Fibroblast of lung (primary cell): ENCODE measurements around the gene AKR1B15.

Experiments
- CTCF ChIP-seq, 2 donors: IDR thresholded peaks in 1 of 2; conservative IDR thresholded peaks in 1 of 2; 1 replicate in 1 of 2; 2 replicates in 1 of 2; pipeline ENCODE4 v1.5.1; 2011 to 2012; ENCODE audit warnings: low read length in 2 of 2, control low read depth in 1 of 2, inconsistent platforms in 1 of 2, low read depth in 1 of 2, mild to moderate bottlenecking in 1 of 2
- EZH2 ChIP-seq: IDR thresholded peaks from 2 replicates; pipeline ENCODE4 v1.5.1; 2012; ENCODE audit warnings: low read length, control low read depth, mild to moderate bottlenecking; ENCODE audit errors: missing control alignments

GRCh38 chr7:134534633-134535032, 14.3 kb upstream of the AKR1B15 start:
- no peak for TF ChIP-seq CTCF (conservative IDR thresholded peaks at IDR 0.05 in 1 of 2, IDR thresholded peaks at IDR 0.05 in 1 of 2; ENCODE audit: low read depth in 1 of 2, low read length in 2 of 2)
- no peak for TF ChIP-seq EZH2
